ENCODE measurements around the gene COPG1. TPM values are rescaled to one million over a fixed set of nuclear protein-coding genes. Genes with fewer than 3 reads are reported as not detected.
A peak's percentile ranks its signal among the peaks of the same experiment; 100 is the strongest.
"Not testable (repeated sequence)": the region's sequence is repeated elsewhere in the genome, so short reads cannot be mapped to it uniquely, and the experiment has no call there.

Gene COPG1
- polyA plus RNA-seq, 6 donors from 2014 or later, result 48.6 to 95.6 (median 60.9) TPM

DNA sequence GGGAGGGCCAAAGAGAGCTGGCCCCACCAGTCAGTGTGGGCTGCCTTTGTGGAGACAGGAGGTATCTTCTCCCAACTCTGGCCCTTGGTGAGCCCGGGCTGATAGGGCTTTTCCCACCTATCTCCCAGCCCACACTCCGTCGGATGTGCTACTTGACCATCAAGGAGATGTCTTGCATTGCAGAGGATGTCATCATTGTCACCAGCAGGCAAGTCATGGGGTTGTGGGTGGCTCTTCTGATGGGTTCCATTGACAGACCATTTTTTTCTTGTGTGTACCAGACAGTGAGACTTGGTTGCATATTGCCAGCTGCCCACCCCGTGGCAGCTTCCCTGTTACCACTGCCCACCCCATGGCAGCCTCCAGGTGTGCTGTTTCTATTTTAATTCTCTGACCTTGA lies 3.3 kb downstream of the COPG1 start:
- DNase-seq (no peak), ATAC-seq (ENCODE audit: low read depth in 2 of 2) (no peak)
- Mint-ChIP-seq H3K27ac (no peak overlapping the region), H3K9me3 (no peaks in the 10 kb centered on the region), H3K36me3 (peaks cover 0 to 20% of the 10 kb centered on the region in 2 donors), H3K4me3 (peak overlapping the region in 2 of 8 donors; percentile 2 to 99), H3K27me3 (no peaks in the 10 kb centered on the region), H3K4me1 (peaks cover 22 to 29% (median 27%) of the 10 kb centered on the region in 3 donors)

DNA sequence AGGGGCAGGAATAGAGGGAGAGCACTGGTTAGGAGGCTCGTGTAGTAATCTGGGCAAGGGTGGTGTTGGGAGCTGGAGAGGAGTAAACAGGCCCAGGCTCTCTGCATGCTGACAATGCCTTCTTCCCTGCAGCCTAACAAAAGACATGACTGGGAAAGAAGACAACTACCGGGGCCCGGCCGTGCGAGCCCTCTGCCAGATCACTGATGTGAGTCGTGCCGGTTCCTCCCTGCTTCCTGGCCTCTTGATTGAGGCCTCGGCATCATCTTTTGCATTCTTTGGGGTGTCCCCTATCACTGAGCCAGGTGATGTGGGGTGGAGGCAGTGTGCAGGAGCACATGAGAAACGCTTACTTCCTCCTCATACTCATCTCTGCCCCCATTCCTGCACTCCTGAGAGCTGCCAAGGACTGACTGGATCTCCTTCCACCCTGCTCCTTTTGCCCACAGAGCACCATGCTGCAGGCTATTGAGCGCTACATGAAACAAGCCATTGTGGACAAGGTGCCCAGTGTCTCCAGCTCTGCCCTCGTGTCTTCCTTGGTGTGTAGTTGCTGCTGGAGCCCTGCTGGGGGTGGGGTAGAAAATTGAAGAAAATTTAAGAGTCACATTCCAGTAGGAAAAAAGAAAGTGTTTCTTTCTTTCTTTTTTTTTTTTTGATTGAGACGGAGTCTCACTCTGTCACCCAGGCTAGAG lies 5.3 kb downstream of the COPG1 start:
- ATAC-seq (ENCODE audit: low read depth in 2 of 2), result no peak
- no peaks in the 10 kb centered on the region for H3K27me3 Mint-ChIP-seq
- DNase-seq, result no peak
- H3K27ac Mint-ChIP-seq, result no peak overlapping the region
- peaks cover 9 to 33% of the 10 kb centered on the region in 2 donors for H3K36me3 Mint-ChIP-seq
- no peaks in the 10 kb centered on the region for H3K9me3 Mint-ChIP-seq
- H3K4me1 Mint-ChIP-seq, result peaks cover 10 to 16% (median 12%) of the 10 kb centered on the region in 3 donors
- peak overlapping the region in 1 of 8 donors; percentile 59 for H3K4me3 Mint-ChIP-seq

DNA sequence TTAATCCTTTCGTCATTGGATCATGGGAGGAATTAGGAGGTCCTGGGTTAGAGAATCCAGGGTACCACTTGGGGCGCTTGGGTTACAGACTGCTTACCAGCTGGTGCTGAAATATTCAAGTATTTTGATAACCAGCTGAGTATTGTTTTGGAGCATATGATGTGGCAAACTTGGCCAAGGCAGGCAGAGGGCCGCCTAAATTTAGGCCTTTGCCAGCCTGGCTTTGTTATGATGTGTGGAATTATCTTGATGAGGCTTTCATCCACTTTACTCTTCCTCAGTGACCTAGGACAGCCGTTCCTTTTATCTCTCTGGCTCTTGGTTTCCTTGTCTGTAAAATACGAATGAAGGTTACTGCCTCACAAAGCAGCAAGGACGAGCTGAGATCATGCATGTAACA lies 6.9 kb downstream of the COPG1 start:
- Mint-ChIP-seq H3K36me3 (peaks cover 17 to 41% of the 10 kb centered on the region in 2 donors), H3K27me3 (no peaks in the 10 kb centered on the region), H3K4me3 (no peak overlapping the region), H3K4me1 (peaks cover 0 to 8% (median 6%) of the 10 kb centered on the region in 3 donors), H3K9me3 (no peaks in the 10 kb centered on the region), H3K27ac (no peak overlapping the region)
- ATAC-seq (ENCODE audit: low read depth in 2 of 2) (no peak), DNase-seq (no peak)

DNA sequence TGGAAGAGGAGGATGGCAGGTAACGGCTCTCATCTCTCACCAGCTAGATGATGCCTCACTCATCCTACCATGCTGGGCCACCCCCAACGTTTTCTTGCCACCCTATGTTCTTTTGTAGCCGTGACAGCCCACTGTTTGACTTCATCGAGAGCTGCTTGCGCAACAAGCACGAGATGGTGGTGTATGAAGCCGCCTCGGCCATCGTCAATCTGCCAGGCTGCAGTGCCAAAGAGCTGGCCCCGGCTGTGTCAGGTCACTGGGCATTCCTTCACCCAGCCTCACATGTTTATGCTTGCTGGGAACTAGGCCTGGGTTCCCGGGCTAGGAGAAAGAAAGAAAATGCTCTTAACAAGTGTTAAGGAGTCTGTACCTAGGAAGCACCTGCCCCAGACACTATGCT lies 8.2 kb downstream of the COPG1 start:
- DNase-seq (no peak), ATAC-seq (ENCODE audit: low read depth in 2 of 2) (no peak)
- H3K36me3 Mint-ChIP-seq, result peaks cover 23 to 49% of the 10 kb centered on the region in 2 donors
- no peak overlapping the region for H3K27ac Mint-ChIP-seq
- H3K4me3 Mint-ChIP-seq, result peak overlapping the region in 1 of 8 donors; percentile 5
- H3K27me3 Mint-ChIP-seq, result no peaks in the 10 kb centered on the region
- peaks cover 0 to 6% (median 0%) of the 10 kb centered on the region in 3 donors for H3K4me1 Mint-ChIP-seq
- no peaks in the 10 kb centered on the region for H3K9me3 Mint-ChIP-seq

DNA sequence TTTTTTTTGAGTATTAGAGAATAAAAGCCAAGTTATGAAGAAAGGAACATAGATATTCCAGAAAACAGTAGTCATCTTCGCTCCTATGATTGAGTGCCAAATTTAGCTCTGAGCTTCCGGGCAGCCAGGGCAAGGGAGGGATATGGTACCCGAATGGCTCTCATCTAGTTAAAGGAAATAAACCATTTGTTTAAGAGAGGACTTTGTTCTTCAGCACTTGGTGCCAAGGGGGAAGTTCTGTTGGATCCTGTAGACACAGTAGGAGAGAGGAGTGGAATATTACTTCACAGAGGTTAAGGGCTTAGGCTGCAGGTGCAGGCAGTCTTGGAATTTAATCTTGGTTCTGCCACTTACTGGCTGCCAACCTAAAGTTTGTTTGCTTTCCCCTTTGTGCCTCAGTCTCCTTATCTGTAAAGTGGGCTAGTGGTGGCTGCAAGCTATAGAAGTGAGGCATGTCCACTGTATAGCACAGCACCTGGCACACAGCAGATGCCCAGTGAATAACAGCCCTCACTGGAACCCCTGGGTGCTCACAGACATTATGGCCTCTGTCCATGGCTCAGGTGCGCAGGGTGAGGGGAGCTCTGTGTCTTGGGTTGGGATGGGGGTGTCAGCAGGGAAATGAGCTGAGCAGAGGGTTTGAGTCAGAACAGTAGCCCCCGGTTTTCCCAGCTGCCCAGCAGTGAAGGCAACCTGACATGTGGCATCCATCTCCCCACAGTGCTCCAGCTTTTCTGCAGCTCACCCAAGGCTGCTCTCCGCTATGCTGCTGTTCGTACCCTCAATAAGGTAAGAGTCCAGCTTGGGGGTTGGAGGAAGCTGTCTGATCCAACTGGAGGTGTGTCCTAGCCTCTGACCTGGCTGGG lies 10.4 kb downstream of the COPG1 start:
- ATAC-seq (ENCODE audit: low read depth in 2 of 2), result no peak
- no peak for DNase-seq
- Mint-ChIP-seq H3K27me3 (no peaks in the 10 kb centered on the region), H3K9me3 (no peaks in the 10 kb centered on the region), H3K36me3 (peaks cover 38 to 57% of the 10 kb centered on the region in 2 donors), H3K27ac (peak overlapping the region in 1 of 6 donors; percentile 74), H3K4me1 (peaks cover 0 to 13% (median 9%) of the 10 kb centered on the region in 3 donors), H3K4me3 (no peak overlapping the region)

DNA sequence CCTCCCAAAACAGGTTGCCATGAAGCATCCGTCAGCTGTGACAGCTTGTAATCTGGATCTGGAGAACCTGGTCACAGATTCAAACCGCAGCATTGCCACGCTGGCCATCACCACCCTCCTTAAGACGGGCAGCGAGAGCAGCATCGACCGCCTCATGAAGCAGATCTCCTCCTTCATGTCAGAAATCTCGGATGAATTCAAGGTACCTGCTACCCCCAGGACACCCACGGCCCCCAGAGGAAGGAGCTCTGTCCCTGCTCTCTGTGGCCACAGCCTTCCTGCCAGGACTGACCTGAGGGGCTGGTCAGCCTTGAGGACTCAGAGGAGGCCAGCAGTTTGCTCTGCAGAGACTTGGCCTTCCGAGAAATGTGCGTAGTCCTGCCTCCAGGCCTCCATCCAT lies 11.2 kb downstream of the COPG1 start:
- Mint-ChIP-seq H3K4me3 (no peak overlapping the region), H3K36me3 (peaks cover 38 to 55% of the 10 kb centered on the region in 2 donors), H3K27me3 (no peaks in the 10 kb centered on the region), H3K4me1 (peaks cover 0 to 13% (median 9%) of the 10 kb centered on the region in 3 donors), H3K27ac (peak overlapping the region in 1 of 6 donors; percentile 80), H3K9me3 (no peaks in the 10 kb centered on the region)
- no peak for DNase-seq
- no peak for ATAC-seq (ENCODE audit: low read depth in 2 of 2)

DNA sequence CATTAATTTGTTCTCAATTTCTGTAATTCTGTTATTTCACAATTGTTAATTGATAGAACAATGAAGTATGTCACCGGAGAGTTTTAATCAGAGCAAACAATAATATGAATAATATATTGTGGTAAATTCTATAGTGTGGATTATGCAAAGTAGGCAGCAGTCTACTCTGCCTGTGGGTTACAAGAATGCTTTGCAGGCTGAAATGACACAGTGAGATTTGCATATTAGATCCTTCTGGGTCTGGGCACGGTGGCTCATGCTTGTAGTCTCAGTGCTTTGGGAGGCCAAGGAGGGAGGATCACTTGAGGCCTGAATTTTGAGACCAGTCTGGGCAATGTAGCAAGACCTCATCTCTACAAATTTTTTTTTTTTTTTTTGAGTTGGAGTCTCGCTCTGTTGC lies 12.5 kb downstream of the COPG1 start:
- ATAC-seq (ENCODE audit: low read depth in 2 of 2) (no peak), DNase-seq (no peak)
- H3K9me3 Mint-ChIP-seq, result no peaks in the 10 kb centered on the region
- peaks cover 44 to 55% of the 10 kb centered on the region in 2 donors for H3K36me3 Mint-ChIP-seq
- H3K27me3 Mint-ChIP-seq, result no peaks in the 10 kb centered on the region
- H3K27ac Mint-ChIP-seq, result peak overlapping the region in 1 of 6 donors; percentile 0
- H3K4me3 Mint-ChIP-seq, result no peak overlapping the region
- H3K4me1 Mint-ChIP-seq, result peaks cover 0 to 13% (median 9%) of the 10 kb centered on the region in 3 donors

DNA sequence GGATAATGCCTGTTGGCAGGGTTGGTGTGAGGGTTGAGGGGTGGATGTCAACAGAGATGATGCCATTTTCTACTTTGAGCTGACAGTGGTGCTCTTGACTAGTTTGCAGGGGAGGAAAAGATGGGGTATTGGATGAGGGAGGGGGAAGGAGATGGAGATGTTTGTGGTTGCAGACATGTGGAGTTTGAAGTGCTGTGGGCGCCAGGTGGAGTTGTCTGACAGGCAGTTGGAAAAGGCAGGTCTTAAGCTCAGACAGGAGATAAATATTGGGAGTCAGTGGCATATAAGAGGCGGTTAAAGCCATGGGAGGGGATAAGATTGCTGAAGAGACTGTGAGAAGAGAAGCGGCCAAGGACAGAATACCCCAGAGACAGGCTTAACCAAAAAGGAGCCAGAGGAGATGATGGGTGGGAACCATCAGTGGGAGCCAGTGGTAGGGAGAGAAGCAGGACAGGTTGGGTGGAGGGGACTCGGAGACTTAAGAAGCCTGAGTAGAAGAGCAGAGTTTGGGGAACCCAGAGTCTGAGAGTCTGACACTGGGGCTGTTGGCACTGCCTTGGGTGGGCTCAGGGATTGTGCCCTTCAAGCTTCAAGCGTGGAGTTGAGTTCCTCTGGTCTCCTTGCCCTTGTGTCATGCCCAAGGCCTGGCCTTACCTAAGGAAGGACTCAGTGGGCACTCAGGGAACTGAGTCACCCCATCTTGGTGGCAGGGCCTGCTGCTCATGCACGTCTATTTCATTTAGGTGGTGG lies 13.9 kb downstream of the COPG1 start:
- Mint-ChIP-seq H3K36me3 (peaks cover 43 to 48% of the 10 kb centered on the region in 2 donors), H3K4me1 (peaks cover 0 to 13% (median 9%) of the 10 kb centered on the region in 3 donors), H3K4me3 (peak overlapping the region in 1 of 8 donors; percentile 32), H3K9me3 (no peaks in the 10 kb centered on the region), H3K27ac (peak overlapping the region in 1 of 6 donors; percentile 64), H3K27me3 (no peaks in the 10 kb centered on the region)
- ATAC-seq (ENCODE audit: low read depth in 2 of 2) (no peak), DNase-seq (no peak)

DNA sequence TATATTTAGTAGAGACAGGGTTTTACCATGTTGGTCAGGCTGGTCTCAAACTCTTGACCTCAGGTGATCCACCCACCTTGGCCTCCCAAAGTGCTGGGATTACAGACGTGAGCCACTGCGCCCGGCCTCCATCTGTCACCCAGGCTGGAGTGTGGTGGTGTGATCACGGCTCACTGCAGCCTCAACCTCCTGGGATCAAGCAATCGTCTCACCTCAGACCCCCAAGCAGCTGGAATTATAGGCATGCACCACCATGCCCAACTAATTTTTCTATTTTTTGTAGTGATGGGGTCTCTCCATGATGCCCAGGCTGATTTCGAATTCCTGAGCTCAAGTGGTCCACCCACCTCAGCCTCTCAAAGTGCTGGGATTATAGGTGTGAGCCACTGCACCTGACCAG lies 15.6 kb downstream of the COPG1 start:
- peaks cover 48 to 51% of the 10 kb centered on the region in 2 donors for H3K36me3 Mint-ChIP-seq
- not testable (repeated sequence) for H3K27me3 Mint-ChIP-seq; H3K9me3 Mint-ChIP-seq; H3K4me3 Mint-ChIP-seq; H3K27ac Mint-ChIP-seq; DNase-seq; ATAC-seq (ENCODE audit: low read depth in 2 of 2)
- peaks cover 0 to 13% (median 9%) of the 10 kb centered on the region in 3 donors for H3K4me1 Mint-ChIP-seq

DNA sequence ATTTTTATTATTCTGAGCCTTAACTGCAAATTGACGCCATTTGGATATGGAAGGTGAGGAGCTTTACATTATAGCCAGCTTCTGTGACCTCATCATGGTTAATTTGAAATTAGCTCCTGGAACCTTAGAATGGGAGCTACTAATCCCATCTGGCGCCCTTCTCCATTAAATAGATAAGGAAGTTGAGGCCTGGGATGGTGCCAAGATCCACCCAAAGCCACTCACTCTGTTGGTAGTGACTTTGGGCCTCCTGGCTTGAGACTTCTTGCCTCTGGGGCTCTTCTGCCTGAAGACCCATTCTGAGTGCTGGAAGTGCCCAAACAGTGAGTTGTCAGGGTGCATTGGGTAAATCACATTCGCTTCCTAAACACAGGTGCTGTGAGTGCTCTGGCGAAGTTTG lies 17.2 kb downstream of the COPG1 start:
- Mint-ChIP-seq H3K36me3 (peaks cover 46 to 53% of the 10 kb centered on the region in 2 donors), H3K27ac (no peak overlapping the region), H3K27me3 (no peaks in the 10 kb centered on the region), H3K4me3 (no peak overlapping the region), H3K9me3 (no peaks in the 10 kb centered on the region), H3K4me1 (peaks cover 1 to 9% (median 8%) of the 10 kb centered on the region in 3 donors)
- ATAC-seq (ENCODE audit: low read depth in 2 of 2), result no peak
- DNase-seq, result no peak

DNA sequence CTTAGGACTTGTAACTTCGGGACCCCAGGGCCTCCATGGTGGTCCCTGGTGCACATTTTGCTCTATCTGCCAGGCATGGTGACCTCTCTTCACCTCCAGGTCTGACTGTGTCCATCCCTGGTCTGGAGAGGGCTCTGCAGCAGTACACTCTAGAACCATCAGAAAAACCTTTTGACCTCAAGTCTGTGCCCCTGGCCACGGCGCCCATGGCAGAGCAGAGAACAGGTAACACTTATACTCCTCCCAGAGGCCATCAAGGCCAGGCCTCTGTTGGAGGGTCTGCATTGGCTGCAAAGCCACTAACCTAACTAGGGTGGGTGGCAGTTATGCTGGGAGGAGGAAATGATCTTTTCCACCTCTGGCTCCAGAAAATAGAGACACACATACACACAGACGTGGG lies 19.0 kb downstream of the COPG1 start:
- Mint-ChIP-seq H3K27me3 (no peaks in the 10 kb centered on the region), H3K27ac (no peak overlapping the region), H3K4me3 (no peak overlapping the region), H3K36me3 (peaks cover 44% of the 10 kb centered on the region in 2 donors), H3K4me1 (peaks cover 1 to 3% (median 2%) of the 10 kb centered on the region in 3 donors), H3K9me3 (no peaks in the 10 kb centered on the region)
- ATAC-seq (ENCODE audit: low read depth in 2 of 2) (no peak), DNase-seq (no peak)

DNA sequence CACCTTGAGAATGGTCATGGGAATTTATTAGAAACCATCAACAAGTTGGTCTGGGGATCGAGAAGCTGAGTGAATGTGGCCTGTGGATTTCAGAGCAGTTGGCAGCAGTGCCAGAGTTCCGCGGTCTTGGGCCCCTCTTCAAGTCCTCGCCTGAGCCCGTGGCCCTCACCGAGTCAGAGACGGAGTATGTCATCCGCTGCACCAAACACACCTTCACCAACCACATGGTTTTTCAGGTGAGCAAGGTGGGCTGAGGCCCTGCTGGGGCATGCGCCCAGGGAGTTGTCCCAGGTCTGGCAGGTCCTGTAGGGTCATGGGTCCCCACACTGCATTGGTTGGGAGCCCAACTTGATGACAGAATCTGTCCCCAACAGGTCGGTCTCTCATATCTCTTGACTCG lies 22.3 kb downstream of the COPG1 start:
- DNase-seq (no peak), ATAC-seq (ENCODE audit: low read depth in 2 of 2) (no peak)
- Mint-ChIP-seq H3K36me3 (peaks cover 46 to 56% of the 10 kb centered on the region in 2 donors), H3K27ac (no peak overlapping the region), H3K27me3 (no peaks in the 10 kb centered on the region), H3K9me3 (no peaks in the 10 kb centered on the region), H3K4me1 (peaks cover 28 to 29% (median 28%) of the 10 kb centered on the region in 3 donors), H3K4me3 (no peak overlapping the region)

DNA sequence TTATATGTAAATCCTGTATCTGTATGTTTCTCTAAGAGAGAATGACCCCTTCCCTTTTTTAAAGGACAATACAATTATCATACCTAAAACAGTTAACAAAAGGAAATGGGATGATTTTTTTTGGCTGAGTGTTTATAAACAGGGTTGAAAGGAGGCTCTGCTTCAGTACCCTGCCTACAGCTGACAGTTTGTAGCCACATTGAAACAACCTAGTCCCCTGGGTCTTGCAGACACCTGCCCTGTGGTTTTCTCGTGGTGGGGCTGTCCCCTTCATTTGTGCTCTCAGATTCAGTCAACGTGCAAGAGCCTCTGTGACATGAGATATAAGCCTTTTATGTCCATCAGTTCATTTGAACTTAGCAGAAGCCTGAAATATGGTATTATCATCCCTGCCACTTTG lies 27.0 kb downstream of the COPG1 start:
- H3K4me3 Mint-ChIP-seq, result peak overlapping the region; percentile 70 to 98 (median 96)
- H3K36me3 Mint-ChIP-seq, result peaks cover 25 to 28% of the 10 kb centered on the region in 2 donors
- no peaks in the 10 kb centered on the region for H3K9me3 Mint-ChIP-seq
- DNase-seq (peak; percentile 95), ATAC-seq (ENCODE audit: low read depth in 2 of 2) (peak; percentile 75 to 82)
- H3K27me3 Mint-ChIP-seq, result no peaks in the 10 kb centered on the region
- H3K27ac Mint-ChIP-seq, result peak overlapping the region; percentile 80 to 99 (median 98)
- peaks cover 52 to 66% (median 66%) of the 10 kb centered on the region in 3 donors for H3K4me1 Mint-ChIP-seq

Measured in naive B cell (primary cell).